Astrocyte of the cerebellum (primary cell): Measurements from ENCODE around the gene CYFIP2.

ENCODE experiments used
- DNase-seq: peaks from one replicate; pipeline ENCODE4 v3.0.0-alpha.2; 2011; ENCODE audit warnings: low read depth
- H3K4me3 ChIP-seq: 2 replicates; pipeline ENCODE4 v1.5.1; 2011; ENCODE audit warnings: mild to moderate bottlenecking, low read depth, low read length, moderate library complexity
- CTCF ChIP-seq: IDR thresholded peaks from 2 replicates; pipeline ENCODE4 v1.5.1; 2012; ENCODE audit warnings: low read length, low read depth, moderate library complexity, mild to moderate bottlenecking; ENCODE audit errors: missing control alignments
- in situ Hi-C: cut with HindIII; loops from 2 replicates; pipeline ENCODE4 v1.10.0; 2017; ENCODE audit warnings: low sequenced_read_pairs

Gene CYFIP2

GRCh38 chr5:157366741-157367674 lies 101.1 kb downstream of the CYFIP2 start:
- peak; percentile 75 for TF ChIP-seq CTCF
- in situ Hi-C loops = no loop called here
- H3K4me3 ChIP-seq = no peak overlapping the region
- peak; percentile 66 for DNase-seq

- H3K4me3 ChIP-seq = no peak overlapping the region
- no peak for DNase-seq
- in situ Hi-C loops = no loop called here
- no peak for TF ChIP-seq CTCF
Observed at GRCh38 chr5:157369507-157369906, 103.6 kb downstream of the CYFIP2 start.

DNA sequence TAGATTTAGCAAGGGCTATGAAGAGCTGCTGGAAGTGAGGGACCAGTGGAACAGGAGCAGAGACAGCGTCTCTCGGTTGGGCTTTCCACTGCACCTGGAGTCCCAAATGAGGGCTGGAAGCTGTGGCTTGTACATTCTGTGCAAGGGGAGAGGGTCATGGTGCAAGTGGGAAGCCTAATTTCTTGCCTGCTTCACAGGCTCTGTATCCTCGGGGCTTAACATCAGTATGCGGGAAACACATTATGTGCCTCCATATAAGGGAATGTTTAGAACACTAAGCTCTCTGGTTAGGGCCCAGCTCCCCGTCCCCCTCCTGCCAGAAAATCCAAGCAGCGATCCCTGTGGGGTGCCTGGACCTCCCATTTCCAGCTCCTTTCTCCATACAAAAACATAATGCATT lies 105.0 kb downstream of the CYFIP2 start:
- in situ Hi-C loops = no loop called here
- peak; percentile 29 for DNase-seq
- no peak for TF ChIP-seq CTCF
- no peak overlapping the region for H3K4me3 ChIP-seq

GRCh38 chr5:157371655-157372471 lies 105.9 kb downstream of the CYFIP2 start:
- no peak overlapping the region for H3K4me3 ChIP-seq
- DNase-seq = no peak
- TF ChIP-seq CTCF = no peak
- in situ Hi-C loops = no loop called here

DNA sequence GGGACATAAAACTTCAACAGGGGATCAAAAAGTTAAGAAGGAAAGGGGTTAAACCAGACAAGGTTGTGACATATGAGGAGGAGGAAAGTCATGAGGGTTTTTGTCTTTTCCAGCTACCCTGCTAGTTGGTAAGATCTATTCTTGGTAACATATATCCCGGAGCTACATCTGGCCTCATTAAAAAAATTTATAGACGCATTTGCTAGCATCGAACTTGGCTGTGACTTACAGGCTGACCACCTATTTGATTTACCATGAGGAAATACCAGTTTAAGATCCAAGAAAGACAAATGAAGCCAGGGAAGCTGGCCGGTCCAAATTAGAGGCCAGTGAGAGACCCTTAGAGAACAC lies 106.5 kb downstream of the CYFIP2 start:
- in situ Hi-C loops = no loop called here
- H3K4me3 ChIP-seq = no peak overlapping the region
- no peak for TF ChIP-seq CTCF
- DNase-seq = no peak

DNA sequence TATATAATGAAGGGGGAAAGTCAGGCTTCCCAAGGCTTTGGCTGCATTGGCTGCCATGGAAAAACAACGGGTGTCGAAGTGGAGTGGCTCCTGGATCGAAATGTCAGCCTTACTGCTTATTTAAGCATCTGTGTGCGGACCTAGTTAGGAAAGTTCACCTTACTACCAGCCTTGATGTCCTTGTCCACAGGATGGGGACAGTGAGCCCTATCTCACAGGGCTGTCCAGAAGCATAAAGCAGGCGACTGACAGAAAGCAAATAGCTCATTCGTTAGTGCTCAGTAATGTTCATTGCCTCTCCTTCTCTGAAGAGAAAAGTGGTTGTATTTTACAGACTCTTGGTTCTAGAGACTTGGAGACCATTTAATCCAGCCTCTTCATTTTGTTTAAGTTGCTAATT lies 112.6 kb downstream of the CYFIP2 start:
- H3K4me3 ChIP-seq = no peak overlapping the region
- in situ Hi-C loops = no loop called here
- no peak for DNase-seq
- no peak for TF ChIP-seq CTCF
